Measurements from ENCODE around the gene VWA8. TPM values are rescaled to one million over a fixed set of nuclear protein-coding genes. Genes with fewer than 3 reads are reported as not detected.
A peak's percentile ranks its signal among the peaks of the same experiment; 100 is the strongest.
"Not testable (repeated sequence)": the region's sequence is repeated elsewhere in the genome, so short reads cannot be mapped to it uniquely, and the experiment has no call there.

The VWA8 gene
- total and polyA plus RNA-seq, 10 donors, result 2.7 to 33.6 (median 18.3) TPM

DNA sequence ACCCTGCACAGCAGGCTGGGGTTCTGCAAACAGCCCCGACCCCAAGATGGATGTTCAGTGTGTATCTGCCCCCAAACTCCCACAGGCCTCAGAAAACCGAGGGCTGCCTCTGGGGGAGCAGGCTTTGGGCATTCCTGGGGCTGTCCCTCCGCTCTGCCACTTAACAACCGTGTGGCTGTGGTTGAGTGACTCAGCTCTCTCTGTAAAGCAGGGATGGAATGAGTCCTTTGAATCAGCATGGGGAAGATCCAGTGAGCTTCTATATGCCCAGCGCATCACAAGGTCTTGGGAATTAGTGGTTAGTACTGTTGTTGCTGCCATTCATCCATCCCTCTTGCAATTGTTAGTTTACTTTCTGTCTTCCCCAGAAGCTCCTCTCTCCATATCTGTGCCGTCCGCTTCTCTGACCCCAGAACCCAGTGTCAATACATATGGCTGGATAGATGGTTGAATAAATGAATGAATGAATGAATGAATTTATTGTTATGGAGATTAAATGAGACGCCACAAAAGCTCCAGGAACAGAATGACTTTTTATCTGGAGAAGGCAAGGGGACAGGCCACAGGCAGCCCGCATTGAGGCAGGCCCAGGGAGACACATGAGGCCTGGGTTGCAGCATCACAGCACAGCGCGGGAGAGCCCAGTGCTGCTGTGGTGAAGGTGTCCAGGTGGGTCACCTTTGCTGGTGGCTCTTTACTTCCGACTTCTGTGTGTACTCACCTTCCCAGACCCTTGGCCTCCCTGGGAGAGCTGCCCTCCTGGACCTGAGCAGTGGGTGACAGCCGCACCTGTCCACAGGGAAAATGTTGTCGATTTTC lies 414.3 kb downstream of the VWA8 start:
- H3K27me3 ChIP-seq (replicated peaks in 1 of 7), result no peaks in the 10 kb centered on the region
- H3K4me1 ChIP-seq, result no peaks in the 10 kb centered on the region
- H3K9me3 ChIP-seq, result peaks cover 0 to 8% (median 0%) of the 10 kb centered on the region in 8 donors
- no peaks in the 10 kb centered on the region for H3K36me3 ChIP-seq
- DNase-seq, result no peak
- intact Hi-C loops (cut with DNase I; ENCODE audit: low total_unique reads), result no loop called here
- no peak overlapping the region for H3K4me3 ChIP-seq
- TF ChIP-seq POLR2A (IDR thresholded peaks at IDR 0.05), result no peak
- TF ChIP-seq POLR2AphosphoS5 (IDR thresholded peaks at IDR 0.05), result no peak
- TF ChIP-seq, protein P1, sequence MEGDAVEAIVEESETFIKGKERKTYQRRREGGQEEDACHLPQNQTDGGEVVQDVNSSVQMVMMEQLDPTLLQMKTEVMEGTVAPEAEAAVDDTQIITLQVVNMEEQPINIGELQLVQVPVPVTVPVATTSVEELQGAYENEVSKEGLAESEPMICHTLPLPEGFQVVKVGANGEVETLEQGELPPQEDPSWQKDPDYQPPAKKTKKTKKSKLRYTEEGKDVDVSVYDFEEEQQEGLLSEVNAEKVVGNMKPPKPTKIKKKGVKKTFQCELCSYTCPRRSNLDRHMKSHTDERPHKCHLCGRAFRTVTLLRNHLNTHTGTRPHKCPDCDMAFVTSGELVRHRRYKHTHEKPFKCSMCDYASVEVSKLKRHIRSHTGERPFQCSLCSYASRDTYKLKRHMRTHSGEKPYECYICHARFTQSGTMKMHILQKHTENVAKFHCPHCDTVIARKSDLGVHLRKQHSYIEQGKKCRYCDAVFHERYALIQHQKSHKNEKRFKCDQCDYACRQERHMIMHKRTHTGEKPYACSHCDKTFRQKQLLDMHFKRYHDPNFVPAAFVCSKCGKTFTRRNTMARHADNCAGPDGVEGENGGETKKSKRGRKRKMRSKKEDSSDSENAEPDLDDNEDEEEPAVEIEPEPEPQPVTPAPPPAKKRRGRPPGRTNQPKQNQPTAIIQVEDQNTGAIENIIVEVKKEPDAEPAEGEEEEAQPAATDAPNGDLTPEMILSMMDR (IDR thresholded peaks at IDR 0.05 in 8 of 11, conservative IDR thresholded peaks at IDR 0.05 in 3 of 11), result no peak
- WGBS, 5 donors, result 76 to 86% (median 82%) methylated on average over 14 of the region's 14 CpGs
- peak overlapping the region in 6 of 8 donors; percentile 26 to 68 (median 59) for H3K27ac ChIP-seq

DNA sequence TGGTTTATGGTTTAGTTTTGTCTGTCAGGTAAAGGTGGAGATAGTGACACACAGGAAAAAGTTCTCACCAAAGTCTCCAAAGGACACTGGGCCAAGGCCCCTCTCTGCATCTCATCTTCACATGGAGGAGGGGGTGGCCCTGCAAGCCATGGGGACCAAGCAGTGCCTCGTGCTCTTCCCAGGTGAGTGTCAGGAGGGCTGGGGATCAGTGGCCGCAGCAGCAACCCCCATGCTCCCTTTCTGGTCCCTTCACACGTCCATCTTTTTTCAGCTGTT lies 415.5 kb downstream of the VWA8 start:
- Histone ChIP-seq H3K27me3 (replicated peaks in 1 of 7) (no peaks in the 10 kb centered on the region), H3K9me3 (peaks cover 0 to 8% (median 0%) of the 10 kb centered on the region in 8 donors), H3K4me3 (no peak overlapping the region), H3K4me1 (no peaks in the 10 kb centered on the region), H3K27ac (no peak overlapping the region), H3K36me3 (no peaks in the 10 kb centered on the region)
- no peak for DNase-seq
- intact Hi-C loops (cut with DNase I; ENCODE audit: low total_unique reads), result no loop called here
- 52 to 80% (median 62%) methylated on average over 3 of the region's 3 CpGs for WGBS, 5 donors
- TF ChIP-seq POLR2AphosphoS5 (IDR thresholded peaks at IDR 0.05) (no peak), POLR2A (IDR thresholded peaks at IDR 0.05) (no peak)
- TF ChIP-seq, protein P1 (IDR thresholded peaks at IDR 0.05 in 8 of 11, conservative IDR thresholded peaks at IDR 0.05 in 3 of 11), result no peak

DNA sequence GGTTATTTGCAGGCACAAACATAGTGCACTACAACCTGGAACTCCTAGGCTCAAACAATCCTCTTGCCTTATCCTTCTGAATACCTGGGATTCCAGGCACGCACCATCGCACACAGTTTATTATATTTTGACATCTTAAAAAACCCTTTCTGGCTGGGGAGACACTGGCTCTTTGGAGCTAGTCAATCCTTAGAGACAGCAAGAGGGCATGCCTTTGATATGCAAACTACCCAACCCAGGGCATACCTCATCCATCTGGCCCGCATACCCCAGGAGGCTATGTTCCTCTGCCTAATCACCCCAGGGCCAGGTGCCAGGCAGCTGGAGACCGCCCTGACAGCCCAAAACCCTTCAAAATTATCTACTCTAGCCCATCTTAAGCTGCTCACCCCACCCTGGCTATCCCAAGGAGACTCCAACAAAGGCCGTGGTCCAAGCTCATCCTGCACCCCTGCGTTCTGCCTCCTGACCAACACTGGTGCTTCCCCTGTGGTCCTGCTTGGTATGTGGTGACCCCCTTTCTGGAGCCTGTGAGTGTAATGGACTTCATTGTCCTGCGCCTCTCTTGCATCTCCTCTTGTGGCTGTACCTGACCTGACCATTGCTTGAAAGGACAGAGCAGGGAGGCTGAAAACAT lies 417.1 kb downstream of the VWA8 start:
- Histone ChIP-seq H3K4me1 (no peaks in the 10 kb centered on the region), H3K9me3 (peaks cover 0 to 8% (median 0%) of the 10 kb centered on the region in 8 donors), H3K27ac (no peak overlapping the region), H3K27me3 (replicated peaks in 1 of 7) (no peaks in the 10 kb centered on the region), H3K36me3 (no peaks in the 10 kb centered on the region), H3K4me3 (no peak overlapping the region)
- intact Hi-C loops (cut with DNase I; ENCODE audit: low total_unique reads), result no loop called here
- DNase-seq, result no peak
- TF ChIP-seq, protein P1 (IDR thresholded peaks at IDR 0.05 in 8 of 11, conservative IDR thresholded peaks at IDR 0.05 in 3 of 11), result no peak
- no peak for TF ChIP-seq POLR2A (IDR thresholded peaks at IDR 0.05)
- no peak for TF ChIP-seq POLR2AphosphoS5 (IDR thresholded peaks at IDR 0.05)
- WGBS, 5 donors, result 85 to 97% (median 94%) methylated on average over 7 of the region's 7 CpGs

DNA sequence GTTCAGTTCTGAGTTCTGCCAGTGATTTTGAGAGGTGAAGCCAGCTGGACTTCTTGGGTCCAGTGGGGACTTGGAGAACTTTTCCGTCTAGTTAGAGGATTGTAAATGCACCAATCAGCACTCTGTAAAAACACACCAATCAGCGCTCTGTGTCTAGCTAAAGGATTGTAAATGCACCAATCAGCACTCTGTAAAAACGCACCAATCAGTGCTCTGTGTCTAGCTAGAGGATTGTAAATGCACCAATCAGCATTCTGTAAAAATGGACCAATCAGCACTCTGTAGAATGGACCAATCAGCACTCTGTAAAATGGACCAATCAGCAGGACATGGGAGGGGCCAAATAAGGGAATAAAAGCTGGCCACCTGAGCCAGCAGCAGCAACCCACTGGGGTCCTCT lies 418.1 kb downstream of the VWA8 start:
- WGBS, 5 donors, result 87 to 97% (median 94%) methylated on average over 3 of the region's 3 CpGs
- DNase-seq; intact Hi-C loops (cut with DNase I; ENCODE audit: low total_unique reads); H3K27ac ChIP-seq; H3K27me3 ChIP-seq (replicated peaks in 1 of 7); H3K9me3 ChIP-seq; H3K4me1 ChIP-seq; H3K36me3 ChIP-seq; H3K4me3 ChIP-seq: not testable (repeated sequence)
